ENCODE results near the gene CHST11. TPM values are rescaled to one million over a fixed set of nuclear protein-coding genes. Genes with fewer than 3 reads are reported as not detected.
"Not testable (repeated sequence)": the region's sequence is repeated elsewhere in the genome, so short reads cannot be mapped to it uniquely, and the experiment has no call there.

Gene CHST11
- total RNA-seq, 1 donor from 2014 or later = 44.9 TPM

DNA sequence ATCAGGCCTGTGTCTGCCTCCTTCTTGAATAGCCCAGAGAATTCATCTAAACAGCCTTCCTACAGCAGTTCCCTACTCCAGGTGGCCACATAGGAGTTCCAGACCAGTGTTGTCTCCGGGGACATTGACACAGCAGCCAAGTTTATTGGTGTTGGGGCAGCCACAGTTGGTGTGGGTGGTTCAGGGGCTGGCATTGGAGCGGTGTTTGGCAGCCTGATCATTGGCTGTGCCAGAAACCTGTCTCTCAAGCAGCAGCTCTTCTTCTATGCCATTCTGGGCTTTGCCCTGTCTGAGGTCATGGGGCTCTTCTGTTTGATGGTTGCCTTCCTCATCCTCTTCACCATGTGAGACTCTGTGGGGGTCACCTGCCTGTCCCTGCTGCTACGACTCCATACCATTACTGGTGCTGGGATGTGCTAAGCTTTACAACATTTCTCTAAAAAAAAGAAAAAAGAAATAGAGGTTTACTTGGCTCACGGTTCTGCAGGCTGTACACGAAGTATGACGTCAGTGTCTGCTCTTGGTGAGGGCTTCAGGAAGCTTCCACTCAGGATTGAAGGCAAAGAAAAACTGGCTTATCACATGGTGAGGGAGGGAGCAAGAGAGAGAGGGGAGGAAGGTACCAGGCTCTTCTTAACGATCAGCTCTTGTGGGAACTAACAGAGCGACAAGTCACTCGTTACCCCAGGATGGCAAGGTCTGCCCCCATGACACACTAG, 57.5 kb downstream of the CHST11 start:
- no peaks in the 10 kb centered on the region for H3K27me3 Mint-ChIP-seq
- intact Hi-C loops (cut with micrococcal nuclease) = no loop called here
- H3K4me1 Mint-ChIP-seq = peaks cover 45% of the 10 kb centered on the region
- no peak overlapping the region for H3K27ac Mint-ChIP-seq
- H3K36me3 Mint-ChIP-seq (ENCODE audit: low read depth) = peaks cover 19% of the 10 kb centered on the region
- no peak overlapping the region for H3K4me3 Mint-ChIP-seq
- no peak for DNase-seq
- peaks cover 5% of the 10 kb centered on the region for H3K9me3 Mint-ChIP-seq

DNA sequence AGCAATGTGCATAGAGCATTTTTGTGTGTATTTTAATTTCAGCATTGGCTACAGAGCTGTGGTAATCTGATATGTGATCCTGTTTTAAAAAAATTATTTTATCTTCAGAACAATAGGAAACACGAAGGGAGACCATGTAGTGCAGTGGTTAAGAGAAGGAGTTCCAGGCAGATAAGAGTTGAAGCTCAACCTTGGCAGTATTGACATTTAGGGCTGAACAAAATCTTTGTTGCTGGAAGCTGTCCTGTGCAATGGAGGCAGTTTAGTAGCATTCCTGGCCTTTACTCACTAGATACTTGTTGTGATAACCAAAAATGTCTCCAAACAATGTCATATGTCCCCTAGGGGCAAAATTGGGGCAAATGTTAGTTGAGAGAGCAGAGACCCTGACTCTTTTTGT, 59.2 kb downstream of the CHST11 start:
- Mint-ChIP-seq H3K27me3 (no peaks in the 10 kb centered on the region), H3K4me1 (peaks cover 43% of the 10 kb centered on the region), H3K9me3 (peaks cover 5% of the 10 kb centered on the region), H3K36me3 (ENCODE audit: low read depth) (peaks cover 11% of the 10 kb centered on the region), H3K27ac (no peak overlapping the region), H3K4me3 (no peak overlapping the region)
- no peak for DNase-seq
- intact Hi-C loops (cut with micrococcal nuclease) = no loop called here

- Mint-ChIP-seq H3K27ac (no peak overlapping the region), H3K4me3 (no peak overlapping the region), H3K4me1 (peaks cover 41% of the 10 kb centered on the region), H3K36me3 (ENCODE audit: low read depth) (peaks cover 11% of the 10 kb centered on the region), H3K27me3 (no peaks in the 10 kb centered on the region), H3K9me3 (peaks cover 5% of the 10 kb centered on the region)
- intact Hi-C loops (cut with micrococcal nuclease) = no loop called here
- DNase-seq = no peak
Observed at GRCh38 chr12:104516821-104517220, 60.1 kb downstream of the CHST11 start.

- H3K9me3 Mint-ChIP-seq = peaks cover 5% of the 10 kb centered on the region
- H3K27me3 Mint-ChIP-seq = no peaks in the 10 kb centered on the region
- intact Hi-C loops (cut with micrococcal nuclease) = no loop called here
- peaks cover 11% of the 10 kb centered on the region for H3K36me3 Mint-ChIP-seq (ENCODE audit: low read depth)
- H3K4me1 Mint-ChIP-seq = peaks cover 42% of the 10 kb centered on the region
- DNase-seq = no peak
- no peak overlapping the region for H3K27ac Mint-ChIP-seq
- H3K4me3 Mint-ChIP-seq = no peak overlapping the region
Observed at GRCh38 chr12:104517880-104518279, 61.1 kb downstream of the CHST11 start.

- H3K27me3 Mint-ChIP-seq = no peaks in the 10 kb centered on the region
- H3K27ac Mint-ChIP-seq = peak overlapping the region; percentile 6
- H3K4me1 Mint-ChIP-seq = peaks cover 53% of the 10 kb centered on the region
- H3K9me3 Mint-ChIP-seq = peaks cover 5% of the 10 kb centered on the region
- H3K36me3 Mint-ChIP-seq (ENCODE audit: low read depth) = peaks cover 8% of the 10 kb centered on the region
- DNase-seq = no peak
- intact Hi-C loops (cut with micrococcal nuclease) = no loop called here
- H3K4me3 Mint-ChIP-seq = peak overlapping the region; percentile 9
Observed at GRCh38 chr12:104519190-104520019, 62.7 kb downstream of the CHST11 start.

GRCh38 chr12:104520242-104520900, 63.6 kb downstream of the CHST11 start:
- intact Hi-C loops (cut with micrococcal nuclease) = no loop called here
- DNase-seq = no peak
- Mint-ChIP-seq H3K4me3 (no peak overlapping the region), H3K27me3 (no peaks in the 10 kb centered on the region), H3K36me3 (ENCODE audit: low read depth) (peaks cover 7% of the 10 kb centered on the region), H3K4me1 (peaks cover 56% of the 10 kb centered on the region), H3K9me3 (no peaks in the 10 kb centered on the region), H3K27ac (no peak overlapping the region)

DNA sequence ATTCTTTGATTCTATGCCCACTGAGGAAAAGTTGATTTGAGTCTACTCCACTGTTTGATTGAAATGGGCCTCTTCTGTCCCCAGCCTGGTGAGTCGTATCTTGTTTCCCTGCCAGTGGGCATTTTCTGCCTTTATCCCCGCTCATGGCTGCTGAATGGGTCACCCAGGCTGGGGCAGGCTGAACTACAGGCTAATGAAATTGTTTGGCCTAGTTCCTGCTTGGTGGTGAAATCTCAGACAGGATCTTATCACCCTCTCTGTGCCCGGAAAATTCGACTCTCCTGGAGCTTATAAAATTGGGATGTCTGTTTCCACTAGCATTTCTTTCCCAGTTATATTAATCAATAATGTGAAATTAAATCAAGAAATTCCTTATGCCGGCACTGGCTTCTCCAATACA, 65.0 kb downstream of the CHST11 start:
- DNase-seq = no peak
- no peak overlapping the region for H3K27ac Mint-ChIP-seq
- H3K4me3 Mint-ChIP-seq = no peak overlapping the region
- intact Hi-C loops (cut with micrococcal nuclease) = no loop called here
- no peaks in the 10 kb centered on the region for H3K27me3 Mint-ChIP-seq
- H3K36me3 Mint-ChIP-seq (ENCODE audit: low read depth) = peaks cover 13% of the 10 kb centered on the region
- H3K4me1 Mint-ChIP-seq = peaks cover 53% of the 10 kb centered on the region
- H3K9me3 Mint-ChIP-seq = no peaks in the 10 kb centered on the region

DNA sequence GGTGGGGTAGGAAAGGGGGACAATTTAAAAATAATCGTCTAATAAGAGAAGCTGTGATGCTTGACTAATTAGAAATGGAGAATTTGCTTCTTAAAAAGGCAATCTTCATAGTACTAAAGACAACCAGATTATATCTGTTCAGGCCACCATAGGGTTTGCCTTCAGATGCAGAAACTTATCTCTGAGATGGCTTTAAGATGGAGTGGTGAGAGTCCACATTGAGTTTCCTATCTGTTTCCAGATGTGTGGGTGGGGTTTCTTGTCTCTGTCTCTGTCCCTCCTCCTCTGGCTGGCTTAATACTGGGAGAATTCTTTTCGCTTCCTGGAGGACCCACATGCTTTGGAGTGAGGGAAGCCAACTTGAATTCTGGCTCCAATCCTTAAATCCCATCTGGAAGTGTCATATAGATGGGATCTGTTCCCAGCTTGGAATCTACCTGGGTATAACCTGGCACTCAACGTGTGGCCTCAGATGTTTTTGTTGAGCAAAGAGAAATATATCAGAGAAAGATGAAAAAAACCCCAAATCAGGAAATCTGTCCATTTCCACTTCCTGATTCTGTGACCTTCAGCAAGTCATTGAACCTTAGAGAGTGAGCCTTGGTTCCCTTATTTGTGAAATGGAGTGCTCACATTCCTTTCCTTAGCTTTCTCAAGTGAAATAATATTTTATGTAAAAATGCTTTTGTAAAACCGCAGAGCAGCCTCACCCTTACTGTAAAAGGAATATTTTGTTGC, 66.4 kb downstream of the CHST11 start:
- Mint-ChIP-seq H3K27me3 (no peaks in the 10 kb centered on the region), H3K9me3 (no peaks in the 10 kb centered on the region), H3K4me3 (peak overlapping the region; percentile 42), H3K27ac (no peak overlapping the region), H3K4me1 (peaks cover 57% of the 10 kb centered on the region), H3K36me3 (ENCODE audit: low read depth) (peaks cover 14% of the 10 kb centered on the region)
- intact Hi-C loops (cut with micrococcal nuclease) = no loop called here
- no peak for DNase-seq

- H3K4me3 Mint-ChIP-seq = peak overlapping the region; percentile 33
- H3K9me3 Mint-ChIP-seq = no peaks in the 10 kb centered on the region
- H3K27me3 Mint-ChIP-seq = no peaks in the 10 kb centered on the region
- peaks cover 53% of the 10 kb centered on the region for H3K4me1 Mint-ChIP-seq
- DNase-seq = no peak
- intact Hi-C loops (cut with micrococcal nuclease) = no loop called here
- H3K27ac Mint-ChIP-seq = peak overlapping the region; percentile 24
- H3K36me3 Mint-ChIP-seq (ENCODE audit: low read depth) = peaks cover 19% of the 10 kb centered on the region
Observed at GRCh38 chr12:104524034-104524832, 67.5 kb downstream of the CHST11 start.

- Mint-ChIP-seq H3K36me3 (ENCODE audit: low read depth) (peaks cover 21% of the 10 kb centered on the region), H3K4me3 (no peak overlapping the region), H3K27me3 (no peaks in the 10 kb centered on the region), H3K9me3 (peaks cover 4% of the 10 kb centered on the region), H3K27ac (no peak overlapping the region), H3K4me1 (peaks cover 42% of the 10 kb centered on the region)
- intact Hi-C loops (cut with micrococcal nuclease) = no loop called here
- DNase-seq = no peak
Observed at GRCh38 chr12:104526320-104526719, 69.6 kb downstream of the CHST11 start.

DNA sequence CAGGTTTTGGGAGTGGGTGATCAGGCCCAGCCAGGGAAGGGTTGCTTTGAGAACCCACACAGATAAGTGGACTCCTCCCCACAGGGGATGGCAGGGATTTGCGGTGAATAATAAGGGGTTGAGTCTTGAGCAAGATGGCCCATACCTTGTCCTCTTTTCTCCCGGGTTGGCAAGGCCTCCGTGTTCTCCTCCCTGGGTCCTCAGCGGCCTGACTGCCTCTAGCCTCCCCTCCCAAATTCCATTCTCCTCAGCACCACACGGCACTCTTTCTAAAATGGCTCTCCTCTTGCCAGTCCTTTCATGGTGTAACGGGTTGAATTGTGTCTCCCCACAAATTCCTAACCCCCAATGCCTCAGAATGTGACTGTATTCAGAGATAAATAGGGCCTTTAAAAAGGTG, 70.0 kb downstream of the CHST11 start:
- H3K4me3 Mint-ChIP-seq = no peak overlapping the region
- DNase-seq = no peak
- intact Hi-C loops (cut with micrococcal nuclease) = no loop called here
- peaks cover 25% of the 10 kb centered on the region for H3K36me3 Mint-ChIP-seq (ENCODE audit: low read depth)
- peaks cover 8% of the 10 kb centered on the region for H3K9me3 Mint-ChIP-seq
- peaks cover 44% of the 10 kb centered on the region for H3K4me1 Mint-ChIP-seq
- H3K27me3 Mint-ChIP-seq = no peaks in the 10 kb centered on the region
- no peak overlapping the region for H3K27ac Mint-ChIP-seq

- H3K27me3 Mint-ChIP-seq; H3K27ac Mint-ChIP-seq; DNase-seq; H3K4me3 Mint-ChIP-seq; intact Hi-C loops (cut with micrococcal nuclease): not testable (repeated sequence)
- peaks cover 29% of the 10 kb centered on the region for H3K36me3 Mint-ChIP-seq (ENCODE audit: low read depth)
- H3K4me1 Mint-ChIP-seq = peaks cover 46% of the 10 kb centered on the region
- peaks cover 12% of the 10 kb centered on the region for H3K9me3 Mint-ChIP-seq
Observed at GRCh38 chr12:104527653-104528052, 70.9 kb downstream of the CHST11 start.
